GM04503 (cell line): ENCODE data around the gene FARSA.
"Not testable (repeated sequence)": the region's sequence is repeated elsewhere in the genome, so short reads cannot be mapped to it uniquely, and the experiment has no call there.

Experiments used
- DNase-seq: peaks from one replicate; pipeline ENCODE4 v3.0.0-alpha.2; 2012; ENCODE audit warnings: low read depth

Gene FARSA

DNA sequence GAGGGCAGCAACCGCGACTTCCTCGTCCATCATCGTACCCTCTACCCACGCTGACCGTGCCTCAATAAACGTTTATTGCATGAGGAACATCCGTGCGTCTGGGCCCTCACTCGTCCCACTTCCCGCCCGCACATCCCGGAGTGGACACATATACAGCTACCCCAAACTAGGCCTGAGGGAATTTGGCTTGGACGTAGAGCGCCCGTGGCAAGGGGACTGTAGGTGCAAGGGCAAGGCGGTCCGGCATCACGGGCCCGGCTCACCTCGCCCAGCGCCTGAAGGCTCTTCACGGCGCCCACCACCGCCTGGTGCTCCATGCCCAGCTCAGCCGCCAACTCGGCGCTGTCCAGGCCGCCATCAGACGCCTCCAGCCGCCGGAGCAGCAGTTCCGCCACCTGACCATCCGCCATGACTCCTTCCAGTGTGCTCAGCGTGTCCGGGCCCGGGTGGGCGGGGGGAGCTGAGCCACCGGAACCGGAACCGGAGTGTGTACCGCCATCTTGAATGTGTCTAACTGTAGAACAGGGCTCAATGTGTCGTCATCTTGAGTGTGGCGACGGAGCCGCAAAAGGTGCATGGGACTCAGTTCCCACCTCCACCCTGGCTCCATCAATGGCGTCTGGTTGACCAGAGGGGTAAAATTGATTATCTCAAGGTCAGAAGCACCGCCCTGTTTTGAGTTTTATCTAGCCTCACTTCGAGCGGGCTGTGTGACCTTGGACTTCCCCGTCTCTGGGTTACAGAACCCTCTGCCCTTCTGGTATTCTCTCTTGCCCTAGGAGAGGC, at the start of gene FARSA:
FARSA (minus strand) TSS at position 425 of the 786 bp plus-strand sequence; CDS start at position 410, 15 bp downstream.
- no peak for DNase-seq

- DNase-seq: no peak
These were observed 49.6 kb upstream of the FARSA start for GRCh38 chr19:12983091-12983490.

- no peak for DNase-seq
These were observed 49.1 kb upstream of the FARSA start for GRCh38 chr19:12982648-12983047.

- no peak for DNase-seq
These were observed 46.5 kb upstream of the FARSA start for GRCh38 chr19:12979974-12980373.

GRCh38 chr19:12976109-12976508, 42.6 kb upstream of the FARSA start:
- DNase-seq: not testable (repeated sequence)

DNA sequence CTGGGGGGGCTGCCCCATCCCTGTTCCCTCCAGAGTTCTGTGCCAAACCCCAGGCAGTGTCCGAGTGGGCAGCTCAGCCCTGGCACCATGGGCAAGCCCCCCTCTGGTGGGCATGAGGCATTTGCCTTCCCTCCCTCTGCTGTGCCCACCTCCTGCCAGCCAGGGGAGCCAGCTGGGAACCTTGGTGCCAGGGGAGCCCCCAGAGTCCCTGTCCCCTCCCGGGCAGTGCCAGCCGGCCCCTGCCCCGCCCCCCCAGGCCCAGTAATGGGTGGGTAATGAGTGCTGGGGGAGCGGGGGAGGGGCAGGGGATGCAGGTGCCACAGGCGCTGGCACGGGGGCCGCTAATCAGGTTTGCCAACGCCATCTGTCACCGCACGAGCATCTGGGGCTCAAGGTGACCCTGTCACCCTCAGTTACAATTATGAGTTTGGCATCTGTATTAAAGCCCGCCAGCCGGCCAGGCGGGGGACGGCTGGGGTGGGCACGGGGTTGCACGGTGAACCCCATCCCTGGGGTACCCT, 41.8 kb upstream of the FARSA start:
- DNase-seq: no peak

GRCh38 chr19:12974301-12975220, 41.0 kb upstream of the FARSA start:
- DNase-seq: no peak

- no peak for DNase-seq
These were observed 39.7 kb upstream of the FARSA start for GRCh38 chr19:12973236-12973635.

DNA sequence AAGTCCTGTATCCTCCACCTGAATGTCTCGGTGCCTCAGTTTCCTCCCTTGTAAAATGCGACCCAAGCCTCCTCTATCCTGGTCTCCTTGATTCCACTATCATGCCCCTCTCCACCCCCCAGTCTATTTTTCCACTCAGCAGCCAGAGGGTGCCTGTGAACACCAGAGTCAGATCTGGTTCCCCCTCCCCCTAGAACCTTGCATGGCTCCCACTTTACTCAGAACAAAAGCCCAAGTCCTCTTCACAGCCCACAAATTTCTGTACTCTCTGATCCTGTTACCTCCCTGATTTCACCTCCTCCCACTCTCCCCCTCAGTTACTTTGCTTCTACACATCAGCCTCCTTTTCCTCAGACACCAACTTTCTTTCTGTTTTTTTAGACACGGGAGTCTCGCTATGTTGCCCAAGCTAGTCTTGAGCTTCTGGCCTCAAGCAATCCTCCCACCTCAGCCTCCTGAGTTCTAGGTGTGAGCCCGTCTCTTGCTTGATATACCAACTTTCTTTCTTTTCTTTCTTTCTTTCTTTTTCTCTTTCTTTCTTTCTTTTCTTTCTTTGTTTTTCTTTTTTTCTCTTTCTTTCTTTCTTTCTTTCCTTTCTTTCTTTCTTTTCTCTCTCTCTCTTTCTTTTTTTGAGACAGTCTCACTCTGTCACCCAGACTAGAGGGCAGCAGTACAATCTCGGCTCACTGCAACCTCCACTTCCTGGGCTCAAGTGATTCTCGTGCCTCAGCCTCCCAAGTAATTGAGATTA, 36.7 kb upstream of the FARSA start:
- DNase-seq: no peak

DNA sequence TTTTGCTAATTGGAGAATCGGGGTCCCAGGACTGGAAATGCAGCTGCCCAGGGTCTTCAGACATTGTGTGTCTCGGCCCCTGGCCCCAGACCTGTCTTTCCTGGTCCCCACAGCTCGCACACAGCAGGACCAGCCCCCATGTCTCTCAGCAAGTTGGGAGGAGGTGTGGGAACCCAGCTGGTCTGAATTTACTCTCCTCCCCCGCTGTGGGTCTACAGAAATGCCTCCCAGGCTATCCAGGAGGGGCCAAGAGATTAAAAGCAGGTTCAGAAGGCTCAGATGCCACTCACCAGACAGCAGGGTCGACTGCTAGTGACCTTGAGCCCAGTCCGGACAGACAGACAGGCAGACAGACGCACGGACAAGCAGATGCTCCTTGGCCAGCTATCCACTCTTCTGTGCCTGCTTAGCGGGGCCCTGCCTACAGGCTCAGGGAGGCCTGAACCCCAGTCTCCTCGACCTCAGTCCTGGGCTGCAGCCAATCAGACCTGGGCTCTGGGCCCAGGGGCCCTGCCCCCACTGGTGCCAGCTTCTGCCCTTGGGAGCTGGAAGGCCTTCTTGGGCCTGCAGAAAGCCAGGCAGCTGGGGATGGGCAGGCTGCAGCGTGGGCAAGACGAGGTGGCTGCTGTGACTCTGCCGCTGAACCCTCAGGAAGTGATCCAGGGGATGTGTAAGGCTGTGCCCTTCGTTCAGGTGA, 35.9 kb upstream of the FARSA start, which contains the start of gene DAND5:
DAND5 (plus strand) TSS at position 285 of the 697 bp plus-strand sequence; CDS start at position 370, 85 bp downstream.
- no peak for DNase-seq

- DNase-seq: no peak
These were observed 34.4 kb upstream of the FARSA start for GRCh38 chr19:12967907-12968306.

DNA sequence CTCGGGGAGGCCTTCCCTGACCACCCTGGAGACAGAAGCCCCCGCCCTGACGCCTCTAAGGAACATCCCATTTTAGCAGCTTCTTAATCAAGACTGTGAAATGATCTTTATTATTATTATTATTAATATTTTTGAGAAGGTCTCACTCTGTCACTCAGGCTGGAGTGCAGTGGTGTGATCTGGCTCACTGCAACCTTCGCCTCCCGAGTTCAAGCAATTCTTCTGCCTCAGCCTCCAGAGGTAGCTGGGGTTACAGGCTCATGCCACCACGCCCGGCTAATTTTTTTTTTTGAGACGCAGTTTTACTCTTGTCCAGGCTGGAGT, 32.3 kb upstream of the FARSA start:
- DNase-seq: no peak

DNA sequence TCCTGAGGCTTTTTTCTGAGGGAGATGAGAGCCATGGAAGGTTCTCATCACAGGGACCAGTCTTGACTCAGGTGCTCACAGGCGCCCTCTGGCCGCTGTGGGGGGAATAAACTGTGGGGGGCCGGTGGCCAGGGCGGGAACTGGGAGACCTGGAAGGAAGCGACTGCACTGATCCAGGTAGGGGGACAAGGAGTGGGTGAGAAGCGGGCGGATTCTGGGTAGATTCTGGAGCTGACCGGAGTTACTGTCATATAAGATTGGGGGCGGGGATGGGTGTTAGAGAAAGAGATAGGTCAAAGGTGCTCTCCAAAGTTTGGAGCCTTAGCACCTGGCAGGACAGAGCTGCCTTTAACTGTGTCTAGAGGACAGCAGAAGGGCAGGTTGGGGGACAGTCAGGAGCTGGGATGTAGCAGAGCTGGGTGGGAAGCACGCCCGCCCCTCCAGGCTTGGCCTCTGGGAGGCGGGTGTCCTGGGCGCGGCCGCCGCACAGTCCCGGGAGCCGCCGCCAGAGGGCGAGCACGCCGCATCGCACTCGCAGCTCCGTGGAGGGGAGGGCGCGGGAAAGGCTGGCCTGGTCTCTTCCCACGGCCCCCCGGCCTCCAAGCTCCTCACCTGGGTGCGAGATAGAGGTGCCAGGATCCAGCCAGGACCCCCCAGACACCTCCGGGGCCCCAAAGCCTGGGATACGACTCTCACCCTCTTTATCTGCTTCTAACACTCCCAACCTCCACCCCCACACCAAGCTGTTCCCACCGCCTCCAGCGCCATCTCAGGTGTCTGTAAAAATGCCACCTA, 31.7 kb upstream of the FARSA start:
- no peak for DNase-seq

DNA sequence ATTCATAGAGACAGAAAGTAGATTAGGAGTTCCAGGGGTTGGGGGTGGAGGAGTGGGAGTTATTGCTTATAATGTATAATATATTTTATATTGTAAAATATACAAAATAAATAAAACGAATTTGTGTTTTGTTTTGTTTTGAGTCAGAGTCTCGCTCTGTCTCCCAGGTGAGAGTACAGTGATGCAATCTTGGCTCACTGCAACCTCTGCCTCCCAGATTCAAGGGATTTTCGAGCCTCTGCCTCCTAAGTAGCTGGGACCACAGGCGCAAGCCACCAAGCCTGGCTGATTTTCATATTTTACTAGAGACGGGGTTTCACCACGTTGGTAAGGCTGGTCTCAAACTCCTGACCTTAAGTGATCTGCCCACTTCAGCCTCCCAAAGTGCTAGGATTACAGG, 26.0 kb upstream of the FARSA start:
- no peak for DNase-seq

GRCh38 chr19:12957389-12957952, 24.0 kb upstream of the FARSA start:
- DNase-seq: not testable (repeated sequence)

- DNase-seq: no peak
These were observed 23.2 kb upstream of the FARSA start, which contains the start of gene GADD45GIP1 for GRCh38 chr19:12956446-12957388. GADD45GIP1 (minus strand) TSS chr19:12957223; CDS start chr19:12957212, 11 bp downstream.

- no peak for DNase-seq
These were observed 22.5 kb upstream of the FARSA start for GRCh38 chr19:12955996-12956395.

GRCh38 chr19:12955575-12955974, 22.1 kb upstream of the FARSA start:
- DNase-seq: not testable (repeated sequence)

GRCh38 chr19:12954612-12954962, 21.1 kb upstream of the FARSA start:
- DNase-seq: no peak
